ENCODE results near the gene LANCL2. TPM values are rescaled to one million over a fixed set of nuclear protein-coding genes. Genes with fewer than 3 reads are reported as not detected.
"Not testable (repeated sequence)": the region's sequence is repeated elsewhere in the genome, so short reads cannot be mapped to it uniquely, and the experiment has no call there.

The LANCL2 gene
- polyA plus RNA-seq, 3 donors, result 6.4 to 11.8 (median 8.3) TPM

DNA sequence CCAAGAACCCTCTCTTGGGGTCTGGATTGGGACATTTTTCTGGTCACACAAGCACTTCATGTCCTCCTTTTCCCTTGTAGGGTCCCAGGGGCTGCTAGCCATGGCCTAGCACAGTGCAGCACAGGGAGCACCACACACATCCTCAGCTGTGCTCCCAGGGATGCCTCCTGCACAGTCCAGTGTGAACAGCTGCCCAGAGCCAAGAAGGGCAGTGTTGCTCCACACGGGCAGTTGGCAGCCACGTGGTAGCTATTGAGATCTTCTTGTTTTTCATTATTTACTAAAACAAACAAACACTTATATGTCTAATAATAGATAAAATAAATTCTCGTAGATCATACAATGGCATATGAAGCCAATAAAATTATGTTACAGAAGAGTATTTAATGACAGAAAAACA, 13.9 kb upstream of the LANCL2 start:
- H3K4me3 Mint-ChIP-seq, result no peak overlapping the region
- H3K27ac Mint-ChIP-seq, result no peak overlapping the region
- no peak for TF ChIP-seq CTCF (IDR thresholded peaks at IDR 0.05)
- Histone ChIP-seq H3K27me3 (ENCODE audit: control insufficient read depth in 2 of 2, insufficient read depth in 2 of 2, low read length in 2 of 2) (no peaks in the 10 kb centered on the region), H3K9me3 (replicated peaks in 1 of 2; ENCODE audit: control insufficient read depth in 1 of 2, insufficient read depth in 1 of 2, low read length in 2 of 2) (no peaks in the 10 kb centered on the region), H3K36me3 (replicated peaks in 1 of 2; ENCODE audit: control insufficient read depth in 1 of 2, insufficient read depth in 2 of 2, low read length in 2 of 2) (no peaks in the 10 kb centered on the region), H4K20me1 (ENCODE audit: insufficient read depth, low read length) (no peaks in the 10 kb centered on the region), H3K79me2 (ENCODE audit: insufficient read depth, low read length) (no peaks in the 10 kb centered on the region), H3K27ac (ENCODE audit: low read depth in 1 of 2, low read length in 2 of 2) (no peak overlapping the region), H3K4me2 (replicated peaks; ENCODE audit: extremely low read depth, low read length, poor library complexity, severe bottlenecking) (no peak overlapping the region), H3K9ac (ENCODE audit: insufficient read depth, low read length, poor library complexity, severe bottlenecking) (no peak overlapping the region), H3K4me1 (ENCODE audit: control insufficient read depth in 1 of 2, insufficient read depth in 2 of 2, low read length in 2 of 2) (no peaks in the 10 kb centered on the region), H2AFZ (ENCODE audit: insufficient read depth, low read depth, low read length, poor library complexity, severe bottlenecking) (no peak overlapping the region), H3K4me3 (replicated peaks in 1 of 3; ENCODE audit: low read depth in 2 of 3, low read length in 3 of 3) (no peak overlapping the region)
- H3K36me3 Mint-ChIP-seq, result no peaks in the 10 kb centered on the region
- H3K27me3 Mint-ChIP-seq (ENCODE audit: low read depth in 3 of 3), result peaks cover 8 to 11% (median 8%) of the 10 kb centered on the region in 3 donors
- DNase-seq, result no peak
- peaks cover 0 to 12% (median 2%) of the 10 kb centered on the region in 7 donors for H3K9me3 Mint-ChIP-seq
- intact Hi-C loops (cut with micrococcal nuclease), result no loop called here
- H3K4me1 Mint-ChIP-seq, result no peaks in the 10 kb centered on the region
- no CpG with 5 or more reads among the region's 3 CpGs for WGBS (ENCODE audit: insufficient coverage)

DNA sequence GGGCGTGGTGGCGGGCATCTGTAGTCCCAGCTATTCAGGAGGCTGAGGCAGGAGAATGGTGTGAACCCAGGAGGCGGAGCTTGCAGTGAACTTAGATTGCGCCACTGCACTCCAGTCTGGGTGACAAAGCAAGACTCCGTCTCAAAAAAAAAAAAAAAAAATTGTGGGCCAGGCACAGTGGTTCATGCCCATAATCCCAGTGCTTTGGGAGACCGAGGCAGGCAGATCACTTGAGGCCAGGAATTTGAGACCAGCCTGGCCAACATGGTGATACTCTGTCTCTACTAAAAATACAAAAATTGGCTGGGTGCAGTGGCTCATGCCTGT, 12.2 kb upstream of the LANCL2 start:
- H3K9me3 Mint-ChIP-seq, result peaks cover 0 to 18% (median 3%) of the 10 kb centered on the region in 7 donors
- H3K4me3 Mint-ChIP-seq; H3K36me3 ChIP-seq (replicated peaks in 1 of 2; ENCODE audit: control insufficient read depth in 1 of 2, insufficient read depth in 2 of 2, low read length in 2 of 2); H2AFZ ChIP-seq (ENCODE audit: insufficient read depth, low read depth, low read length, poor library complexity, severe bottlenecking); H3K36me3 Mint-ChIP-seq; H3K27ac ChIP-seq (ENCODE audit: low read depth in 1 of 2, low read length in 2 of 2); H3K27me3 ChIP-seq (ENCODE audit: control insufficient read depth in 2 of 2, insufficient read depth in 2 of 2, low read length in 2 of 2); H3K27ac Mint-ChIP-seq; H3K9ac ChIP-seq (ENCODE audit: insufficient read depth, low read length, poor library complexity, severe bottlenecking); DNase-seq; H4K20me1 ChIP-seq (ENCODE audit: insufficient read depth, low read length); H3K27me3 Mint-ChIP-seq (ENCODE audit: low read depth in 3 of 3); intact Hi-C loops (cut with micrococcal nuclease); H3K79me2 ChIP-seq (ENCODE audit: insufficient read depth, low read length); H3K4me3 ChIP-seq (replicated peaks in 1 of 3; ENCODE audit: low read depth in 2 of 3, low read length in 3 of 3); H3K4me1 Mint-ChIP-seq; H3K9me3 ChIP-seq (replicated peaks in 1 of 2; ENCODE audit: control insufficient read depth in 1 of 2, insufficient read depth in 1 of 2, low read length in 2 of 2); H3K4me1 ChIP-seq (ENCODE audit: control insufficient read depth in 1 of 2, insufficient read depth in 2 of 2, low read length in 2 of 2); H3K4me2 ChIP-seq (replicated peaks; ENCODE audit: extremely low read depth, low read length, poor library complexity, severe bottlenecking): not testable (repeated sequence)
- WGBS (ENCODE audit: insufficient coverage), result 82% methylated on average over 1 of the region's 6 CpGs

Data from CD14-positive monocyte (primary cell).